ENCODE measurements around the gene BRAP.

- TF ChIP-seq CTCF (IDR thresholded peaks at IDR 0.05; ENCODE audit: low read length), result no peak
- no peak for TF ChIP-seq EZH2phosphoT487 (IDR thresholded peaks at IDR 0.05; ENCODE audit: low read length)
- no peak for TF ChIP-seq EZH2 (optimal IDR thresholded peaks at IDR 0.05; ENCODE audit: low read depth, low read length)
Observed at GRCh38 chr12:111598637-111599452, 86.9 kb downstream of the BRAP start, which contains the start of gene ATXN2.
